ENCODE measurements around the gene MUC20.
"Not testable (repeated sequence)": the region's sequence is repeated elsewhere in the genome, so short reads cannot be mapped to it uniquely, and the experiment has no call there.

The MUC20 gene

DNA sequence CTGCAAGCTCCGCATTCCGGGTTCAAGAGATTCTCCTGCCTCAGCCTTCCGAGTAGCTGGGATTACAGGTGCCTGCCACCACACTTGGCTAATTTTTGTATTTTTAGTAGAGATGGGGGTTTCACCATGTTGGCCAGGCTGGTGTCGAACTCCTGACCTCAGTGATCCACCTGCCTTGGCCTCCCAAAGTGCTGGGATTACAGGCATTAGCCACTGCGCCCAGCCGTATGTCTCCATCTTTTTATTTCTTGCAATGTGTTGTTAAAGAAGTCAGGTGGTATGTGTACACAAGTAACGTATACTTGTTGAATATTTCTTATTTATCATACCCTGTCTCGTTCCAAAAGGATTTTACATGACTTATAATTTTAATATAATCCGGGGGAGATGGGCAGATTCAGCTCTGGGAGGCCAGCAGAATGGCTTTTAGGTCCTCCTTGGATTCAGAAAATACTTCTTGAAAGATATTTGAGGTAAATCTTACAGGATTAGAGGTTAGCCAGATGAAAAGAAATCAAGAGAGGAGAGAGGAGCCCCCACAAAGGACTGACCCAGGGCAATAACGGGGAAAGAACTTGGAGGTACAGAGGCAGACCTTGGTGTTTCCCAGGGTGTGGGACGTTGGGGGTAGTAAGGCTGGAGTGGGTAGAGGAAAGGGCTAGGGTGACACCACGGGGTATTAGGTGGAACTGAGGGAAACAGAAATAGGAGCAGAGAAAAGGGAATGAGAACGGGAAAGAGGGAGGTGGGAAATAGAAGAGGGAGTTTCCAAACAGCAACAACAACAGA is 27.2 kb upstream of the MUC20 start:
- DNase-seq, result no peak

DNA sequence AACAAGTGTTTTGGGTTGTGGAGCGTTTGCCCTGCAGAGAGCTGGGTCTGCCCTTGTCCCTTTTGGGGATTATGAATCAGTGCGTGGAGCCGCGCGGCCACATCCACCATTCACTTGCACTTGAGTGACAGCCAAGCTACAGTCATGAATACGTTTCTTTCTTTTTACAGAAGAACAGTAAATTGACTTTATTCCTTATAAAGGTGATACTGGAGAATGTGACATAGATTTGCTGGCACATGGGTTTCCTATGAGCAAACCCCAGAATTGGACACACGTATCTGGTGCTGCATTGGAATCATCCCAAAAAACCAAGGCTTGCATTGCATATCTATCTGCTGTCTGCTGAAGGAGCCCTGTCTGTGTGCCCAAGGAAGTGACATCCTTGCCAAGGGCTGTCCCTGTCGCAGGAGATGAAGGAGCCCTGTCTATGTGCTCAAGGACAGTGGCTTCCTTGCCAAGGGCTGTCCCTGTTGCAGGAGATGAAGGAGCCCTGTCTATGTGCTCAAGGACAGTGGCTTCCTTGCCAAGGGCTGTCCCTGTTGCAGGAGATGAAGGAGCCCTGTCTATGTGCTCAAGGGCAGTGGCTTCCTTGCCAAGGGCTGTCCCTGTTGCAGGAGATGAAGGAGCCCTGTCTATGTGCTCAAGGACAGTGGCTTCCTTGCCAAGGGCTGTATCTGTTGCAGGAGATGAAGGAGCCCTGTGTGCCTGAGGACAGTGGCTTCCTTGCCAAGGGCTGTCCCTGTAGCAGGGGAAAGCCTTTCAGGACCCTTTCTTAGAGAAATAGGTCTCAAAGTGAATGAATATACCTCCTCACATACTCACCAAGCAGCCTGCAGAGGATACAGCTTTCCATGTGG is 26.3 kb upstream of the MUC20 start:
- DNase-seq, result not testable (repeated sequence)

DNA sequence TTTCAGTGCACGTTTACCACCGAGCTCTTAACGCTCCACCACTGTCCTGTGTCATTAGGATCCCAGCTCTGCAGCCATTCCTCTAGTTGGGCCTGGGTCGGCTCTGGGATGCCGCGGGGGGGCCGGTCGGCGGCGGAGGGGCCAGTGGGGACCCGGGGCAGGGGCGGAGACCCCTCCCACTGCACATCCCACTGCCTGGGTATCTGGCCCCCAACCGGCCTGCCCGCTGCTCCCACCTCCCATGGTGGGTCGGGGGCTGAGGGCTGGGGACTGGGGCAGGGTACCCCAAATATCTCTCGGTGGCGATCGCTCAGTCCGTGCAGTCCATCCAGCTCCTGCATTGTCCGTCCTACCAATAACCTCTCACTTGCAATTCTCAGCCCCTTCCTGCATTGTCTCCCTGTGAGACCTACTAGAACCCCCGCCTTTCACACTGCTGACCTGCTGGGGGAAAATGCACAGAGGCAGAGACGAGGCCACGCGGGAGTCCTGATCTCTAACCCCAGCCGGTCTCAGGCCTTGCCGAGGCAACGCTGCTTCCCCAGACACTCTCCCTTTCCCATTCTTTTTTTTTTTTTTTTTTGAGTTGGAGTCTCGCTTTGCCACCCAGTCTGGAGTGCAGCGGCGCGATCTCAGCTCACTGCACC is 24.0 kb upstream of the MUC20 start:
- DNase-seq, result no peak

DNA sequence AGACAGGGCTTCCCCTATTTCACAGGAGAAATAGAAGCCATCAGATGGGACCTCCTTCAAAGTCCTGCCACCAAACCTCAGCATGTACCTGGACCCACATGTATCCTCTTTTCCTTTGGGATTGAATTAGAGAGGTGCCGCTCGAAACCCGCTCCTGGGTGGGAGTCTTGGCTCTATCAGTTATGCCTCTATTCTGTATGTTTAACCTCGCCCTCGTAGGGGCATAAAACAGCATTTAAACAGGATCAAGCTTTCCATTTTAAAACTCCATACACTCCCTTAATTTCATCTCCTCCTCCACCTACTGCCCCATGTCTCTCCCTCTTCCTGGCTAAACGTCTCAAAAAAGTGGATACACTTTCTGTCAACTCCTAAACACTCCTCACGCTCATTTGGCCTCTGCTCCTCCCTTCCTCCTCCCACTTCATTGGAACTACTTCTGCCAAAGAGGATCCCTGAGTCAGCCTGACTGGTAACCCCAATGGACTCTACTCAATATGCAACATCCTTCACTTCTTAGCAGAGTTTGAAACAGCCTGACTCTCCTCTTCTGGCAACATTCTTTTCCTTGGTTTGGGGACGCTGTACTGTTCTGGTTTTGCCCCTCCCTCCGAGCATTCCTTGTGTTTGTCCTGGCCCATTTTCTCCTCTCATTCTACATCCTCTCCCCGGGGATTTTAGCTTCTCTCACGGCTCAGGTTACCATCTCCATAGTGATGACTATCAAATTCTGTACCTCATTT is 23.0 kb upstream of the MUC20 start:
- DNase-seq, result no peak

DNA sequence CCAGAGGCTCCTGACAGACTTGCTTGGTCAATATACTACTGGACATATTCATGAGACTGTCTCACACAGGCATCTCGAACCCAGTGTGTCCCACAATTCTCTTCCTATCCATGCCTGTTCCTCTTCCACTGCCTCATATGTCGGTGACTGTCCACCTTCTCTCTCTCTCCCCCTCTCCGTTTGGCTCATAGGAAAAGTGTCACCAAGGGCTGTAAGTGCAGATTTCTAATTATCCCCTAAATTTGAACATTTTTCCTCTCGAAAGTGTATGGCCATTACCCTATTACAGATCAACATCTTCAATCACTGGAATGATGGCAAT is 22.5 kb upstream of the MUC20 start:
- no peak for DNase-seq

DNA sequence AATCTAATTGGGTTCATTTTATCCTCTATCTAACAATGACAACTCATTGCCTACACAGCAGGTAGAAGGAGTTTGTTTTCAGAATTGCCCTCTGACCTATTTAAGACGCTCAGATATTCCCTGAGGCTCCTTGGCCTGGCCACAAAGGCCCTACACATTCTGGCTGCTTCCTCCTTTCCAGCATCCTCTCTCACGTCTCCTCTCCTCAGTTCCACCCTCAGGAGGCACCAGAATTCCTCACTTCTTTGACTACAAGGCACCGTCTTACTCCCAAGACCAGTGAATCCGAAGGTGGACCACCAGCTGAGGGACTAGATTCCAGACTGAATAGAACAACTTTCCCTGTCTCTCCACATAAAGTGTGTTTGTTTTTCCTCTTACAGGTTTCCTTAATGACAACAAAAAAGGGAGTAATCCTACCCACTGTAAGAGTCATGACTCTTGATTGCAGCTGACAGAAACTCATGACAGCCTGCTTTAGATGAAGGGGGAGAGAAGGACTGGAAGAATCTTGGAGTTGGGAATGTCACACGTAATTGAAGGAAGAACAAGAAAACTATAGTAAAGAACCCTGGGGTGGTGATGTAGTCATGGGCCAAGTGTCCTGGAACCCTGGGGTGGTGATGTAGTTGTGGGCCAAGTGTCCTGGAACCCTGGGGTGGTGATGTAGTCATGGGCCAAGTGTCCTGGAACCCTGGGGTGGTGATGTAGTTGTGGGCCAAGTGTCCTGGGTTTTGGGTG is 22.0 kb upstream of the MUC20 start:
- no peak for DNase-seq

DNA sequence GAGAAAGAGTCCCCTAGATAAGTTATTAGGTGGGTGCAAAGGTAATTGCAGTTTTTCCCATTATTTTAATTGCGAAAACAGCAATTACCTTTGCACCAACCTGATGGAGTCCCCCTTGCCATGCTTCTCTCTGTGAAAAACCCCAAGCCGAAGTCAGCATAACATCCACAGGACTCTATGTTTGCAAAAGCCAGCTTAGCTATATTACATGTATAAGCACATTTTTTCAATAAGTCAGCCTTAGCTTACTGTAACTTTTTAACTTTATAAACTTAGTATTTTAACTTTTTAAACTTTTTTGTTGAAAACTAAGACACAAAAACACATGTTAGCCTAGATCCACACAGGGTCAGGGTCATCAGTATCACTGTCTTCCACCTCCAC is 21.4 kb upstream of the MUC20 start:
- no peak for DNase-seq

DNA sequence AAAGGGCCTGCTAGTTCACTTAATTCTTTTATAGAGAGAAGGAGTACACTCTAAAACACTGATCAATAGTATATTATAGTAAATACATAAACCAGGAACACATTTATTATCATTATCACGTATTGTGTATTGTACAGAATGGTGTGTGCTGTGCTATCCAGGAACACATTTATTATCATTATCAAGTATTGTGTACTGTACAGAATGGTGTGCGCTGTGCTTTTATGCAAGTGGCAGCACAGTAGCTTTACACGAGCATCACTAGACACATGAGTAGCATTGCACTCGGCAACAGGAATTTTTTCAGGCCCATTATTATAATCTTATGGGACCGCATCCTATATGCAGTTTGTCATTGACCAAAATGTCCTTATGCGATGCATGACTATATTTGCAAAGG is 20.9 kb upstream of the MUC20 start:
- no peak for DNase-seq

DNA sequence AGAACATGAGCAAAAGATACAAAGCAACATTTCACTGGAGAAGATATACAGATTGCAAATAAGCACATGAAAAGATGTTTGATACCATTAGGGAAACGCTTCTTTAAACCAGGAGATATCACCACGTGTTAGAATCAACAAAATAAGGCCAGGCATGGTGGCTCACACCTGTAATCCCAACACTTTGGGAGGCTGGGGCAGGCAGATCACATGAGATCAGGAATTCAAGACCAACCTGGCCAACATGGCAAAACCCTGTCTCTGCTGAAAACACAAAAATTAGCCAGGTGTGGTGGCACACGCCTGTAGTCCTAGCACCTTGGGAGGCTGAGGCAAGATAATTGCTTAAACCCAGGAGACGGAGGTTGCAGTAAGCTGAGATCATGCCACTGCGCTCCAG is 20.5 kb upstream of the MUC20 start:
- no peak for DNase-seq

DNA sequence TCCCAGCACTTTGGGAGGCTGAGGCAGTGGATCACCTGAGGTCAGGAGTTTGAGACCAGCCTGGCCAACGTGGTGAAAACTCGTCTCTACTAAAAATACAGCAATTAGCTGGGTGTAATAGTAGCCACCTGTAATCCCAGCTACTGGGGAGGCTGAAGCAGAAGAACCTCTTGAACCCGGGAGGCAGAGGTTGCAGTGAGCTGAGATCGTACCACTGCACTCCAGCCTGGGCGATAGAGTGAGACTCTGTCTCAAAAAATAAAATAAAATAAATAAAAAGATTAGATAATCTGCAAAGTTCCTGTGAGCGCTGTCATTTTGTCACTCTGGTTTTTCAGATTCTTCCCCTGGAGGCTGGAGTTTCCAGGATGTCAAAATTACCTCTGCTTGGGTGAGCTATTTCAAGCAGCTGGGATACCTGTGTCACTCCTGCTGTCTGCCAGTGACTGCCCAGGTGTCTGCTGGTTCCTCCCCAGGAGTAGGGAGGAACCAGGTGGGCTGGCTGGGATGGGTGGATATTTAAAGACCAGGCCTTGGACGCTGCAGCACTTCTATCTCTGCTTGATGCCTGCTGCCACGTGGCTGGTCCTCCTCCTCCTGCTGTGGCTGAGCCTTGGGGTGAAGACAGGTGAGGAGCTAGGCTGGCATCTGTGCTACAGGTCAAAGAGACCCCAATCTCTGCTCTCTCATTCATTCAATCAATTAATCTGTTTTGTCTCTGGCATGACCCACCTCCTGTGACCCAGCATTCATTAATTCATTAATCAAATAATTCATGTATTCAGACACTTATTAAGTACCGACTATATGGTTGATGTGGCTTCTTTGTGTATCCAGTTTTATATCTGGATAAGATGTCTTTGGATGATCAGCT is 19.5 kb upstream of the MUC20 start:
- DNase-seq, result no peak

DNA sequence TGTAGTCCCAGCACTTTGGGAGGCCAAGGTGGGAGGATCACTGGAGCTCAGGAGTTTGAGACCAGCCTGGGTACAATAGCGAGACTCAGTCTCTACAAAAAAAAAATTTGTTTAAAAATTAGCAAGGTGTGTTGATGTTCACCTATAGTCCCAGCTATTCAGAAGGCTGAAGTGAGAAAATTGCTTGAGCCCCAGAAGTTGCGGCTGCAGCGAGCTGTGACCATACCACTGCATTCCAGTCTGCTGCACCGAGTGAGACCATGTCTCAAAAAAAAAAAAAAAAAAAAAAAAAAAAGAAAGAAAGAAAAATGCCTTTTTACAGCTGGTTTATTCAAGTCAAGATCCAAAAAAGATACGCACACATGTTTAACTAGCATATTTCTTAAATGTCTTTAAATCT is 17.0 kb upstream of the MUC20 start:
- no peak for DNase-seq

DNA sequence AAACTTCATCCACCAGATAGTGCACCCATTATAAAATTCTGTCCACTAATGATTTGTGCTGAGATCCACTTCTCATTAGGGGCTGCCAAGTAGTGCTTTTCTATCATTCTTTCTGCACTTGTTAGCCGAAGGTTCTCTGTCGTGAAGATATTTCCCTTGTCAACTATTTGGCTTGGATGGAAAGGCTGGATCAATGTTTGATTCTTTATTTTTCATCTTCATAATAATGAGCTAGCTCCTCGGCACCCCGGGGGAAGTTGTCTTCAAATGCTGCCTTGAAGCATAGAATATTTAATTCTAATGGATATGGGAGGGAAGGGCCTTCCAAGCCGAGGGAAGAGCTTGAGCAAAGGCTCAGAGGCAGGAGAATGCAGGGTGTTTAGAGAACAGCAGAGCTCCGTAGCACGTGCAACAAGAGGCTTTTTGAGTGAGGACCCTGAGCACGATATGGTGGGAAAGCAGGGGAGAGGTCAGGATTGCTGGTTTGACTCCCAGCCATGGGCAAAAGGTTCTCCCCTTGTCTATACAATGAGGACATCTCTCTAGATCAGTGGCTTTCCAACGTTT is 16.3 kb upstream of the MUC20 start:
- no peak for DNase-seq

DNA sequence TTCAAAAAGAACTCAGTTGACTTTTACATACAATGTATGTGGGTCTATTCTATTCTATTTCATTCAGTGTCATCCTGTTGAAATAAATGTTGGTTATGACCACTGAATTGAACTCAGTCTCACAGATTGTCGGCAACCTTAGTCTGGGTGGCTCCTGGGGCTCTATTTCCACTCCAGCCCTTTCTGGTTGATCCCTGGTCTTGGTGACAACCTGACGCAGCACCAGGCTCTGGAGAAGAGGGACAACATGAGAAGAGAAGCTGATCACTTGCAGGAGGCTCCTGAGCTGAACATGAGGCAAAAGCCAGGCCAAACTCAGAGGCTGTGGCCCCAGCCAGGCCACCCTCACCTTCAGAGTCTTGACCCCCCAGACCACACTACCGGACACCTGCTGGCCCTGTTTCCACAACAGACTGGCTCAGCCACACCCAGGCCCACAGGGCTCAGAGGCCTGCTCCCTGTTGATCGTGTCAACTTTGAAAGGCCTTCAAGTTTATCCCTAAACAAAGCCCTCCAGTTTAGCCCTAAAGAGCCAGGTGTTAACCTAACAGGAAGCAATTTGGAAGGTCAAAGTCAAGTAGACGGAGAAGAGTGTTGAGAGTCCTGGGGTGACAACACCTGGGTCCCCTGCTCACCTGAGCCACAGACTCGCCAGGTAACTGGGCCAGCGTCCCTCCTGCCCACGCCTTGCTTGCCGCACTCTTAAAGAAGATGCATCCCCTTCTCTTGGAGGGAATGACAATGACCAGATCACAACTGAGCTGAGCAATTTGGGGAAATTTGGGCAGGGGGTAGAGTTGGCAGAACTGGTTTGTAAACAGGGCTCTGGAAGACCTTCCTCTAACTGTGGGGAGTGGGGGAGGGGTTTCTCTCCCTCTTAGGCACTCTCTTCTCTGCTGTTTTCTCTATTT is 15.4 kb upstream of the MUC20 start:
- DNase-seq, result no peak

DNA sequence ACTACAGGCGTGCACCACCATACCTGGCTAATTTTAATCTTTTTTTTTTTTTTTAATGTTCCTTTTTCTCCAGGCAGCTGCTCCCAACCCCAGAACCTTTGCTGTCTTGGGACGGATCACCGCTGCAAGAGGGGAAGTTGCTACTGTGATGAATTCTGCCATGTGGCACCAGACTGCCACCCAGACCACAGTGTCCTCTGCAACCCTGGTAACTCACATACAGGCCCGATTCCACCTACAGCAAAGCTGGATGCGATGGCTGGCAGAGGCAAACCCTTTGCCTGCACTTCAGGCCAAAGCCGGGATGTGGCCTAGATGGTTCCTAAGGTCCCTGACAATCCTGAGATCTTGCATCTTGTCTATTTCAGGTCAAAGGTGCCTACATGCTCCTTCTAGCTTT is 12.7 kb upstream of the MUC20 start:
- no peak for DNase-seq

DNA sequence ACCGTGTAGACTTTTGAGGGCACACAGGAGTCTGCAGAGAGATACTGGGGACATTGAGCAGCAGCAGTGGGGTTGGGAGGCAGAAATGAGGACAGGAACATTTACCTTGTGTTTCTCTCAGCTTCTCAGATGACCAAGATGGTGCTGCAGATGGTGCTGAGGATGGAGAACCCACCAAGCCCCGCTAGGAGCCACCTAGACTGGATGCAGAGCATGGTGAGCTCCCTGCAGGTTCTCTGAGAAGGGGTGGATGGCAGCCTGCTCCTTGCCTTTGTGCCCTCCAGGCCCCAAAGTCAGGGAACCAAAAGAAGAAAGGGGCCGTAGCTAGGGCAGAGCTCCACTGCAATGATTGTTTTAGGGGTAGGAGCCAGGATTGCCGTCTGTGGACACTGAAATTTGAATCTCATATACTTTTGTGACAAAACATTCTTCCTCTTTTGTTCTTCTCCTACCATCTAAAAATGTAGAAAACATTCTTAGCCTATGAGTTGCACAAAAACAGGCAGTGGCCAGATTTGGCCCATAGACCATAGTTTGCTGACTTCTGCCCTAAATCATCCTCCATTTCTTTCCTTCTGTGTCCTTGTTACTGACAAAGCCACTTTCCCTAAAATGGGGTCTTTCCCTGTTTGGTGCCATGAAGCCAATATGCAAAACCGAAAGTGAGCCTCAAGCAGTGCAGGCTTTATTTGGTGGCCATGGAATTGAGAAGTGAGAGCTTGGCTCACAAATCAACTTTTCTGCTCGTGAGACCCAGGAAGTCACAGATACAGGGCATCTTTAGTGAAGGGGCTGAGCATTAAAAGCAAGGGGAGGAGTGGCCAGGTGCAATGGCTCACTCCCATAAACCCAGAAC is 11.9 kb upstream of the MUC20 start:
- DNase-seq, result no peak

DNA sequence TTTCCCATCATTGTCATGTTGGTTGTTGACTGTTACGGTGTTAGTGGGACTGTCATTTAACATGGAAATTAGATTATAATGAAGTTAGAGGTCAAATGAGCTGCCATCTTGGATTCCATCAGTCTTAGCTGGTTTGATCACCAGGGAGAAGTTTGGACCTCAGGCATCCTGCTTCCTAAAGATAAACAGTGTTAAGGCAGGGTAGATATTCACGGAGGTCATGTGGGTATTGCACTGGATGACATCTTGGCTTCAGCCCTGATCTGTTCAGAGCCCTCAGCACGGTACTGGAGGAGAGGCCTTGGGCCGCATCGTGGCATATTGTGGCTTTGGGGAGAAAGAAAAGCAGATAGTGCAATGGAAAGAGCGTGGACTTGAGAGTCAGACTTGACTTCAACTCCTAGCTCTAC is 11.1 kb upstream of the MUC20 start:
- no peak for DNase-seq

DNA sequence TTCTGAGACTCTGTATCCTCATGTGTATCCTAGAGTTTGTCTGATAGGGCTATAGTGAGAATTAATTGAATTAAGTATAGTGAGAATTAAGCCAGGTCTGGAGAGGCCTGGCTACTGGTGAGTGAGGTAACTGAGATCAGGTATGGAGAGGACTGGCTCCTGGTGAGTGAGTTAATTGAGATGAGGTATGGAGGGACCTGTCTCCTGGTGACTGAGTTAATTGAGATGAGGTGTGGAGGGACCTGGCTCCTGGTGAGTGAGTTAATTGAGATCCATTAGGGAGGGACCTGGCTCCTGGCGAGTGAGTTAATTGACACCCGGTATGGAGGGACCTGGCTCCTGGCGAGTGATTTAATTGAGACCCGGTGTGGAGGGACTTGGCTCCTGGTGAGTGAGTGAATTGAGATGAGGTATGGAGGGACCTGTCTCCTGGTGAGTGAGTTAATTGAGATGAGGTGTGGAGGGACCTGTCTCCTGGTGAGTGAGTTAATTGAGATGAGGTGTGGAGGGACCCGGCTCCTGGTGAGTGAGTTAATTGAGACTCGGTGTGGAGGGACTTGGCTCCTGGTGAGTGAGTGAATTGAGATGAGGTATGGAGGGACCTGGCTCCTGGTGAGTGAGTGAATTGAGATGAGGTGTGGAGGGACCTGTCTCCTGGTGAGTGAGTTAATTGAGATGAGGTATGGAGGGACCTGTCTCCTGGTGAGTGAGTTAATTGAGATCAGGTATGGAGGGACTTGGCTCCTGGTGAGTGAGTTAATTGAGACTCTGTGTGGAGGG is 10.5 kb upstream of the MUC20 start:
- not testable (repeated sequence) for DNase-seq
